ENCODE results near the gene CHKA. TPM values are rescaled to one million over a fixed set of nuclear protein-coding genes. Genes with fewer than 3 reads are reported as not detected.
A peak's percentile ranks its signal among the peaks of the same experiment; 100 is the strongest.

Gene CHKA
- total RNA-seq, 3 donors from 2014 or later: 44.1 to 74.4 (median 58.5) TPM

DNA sequence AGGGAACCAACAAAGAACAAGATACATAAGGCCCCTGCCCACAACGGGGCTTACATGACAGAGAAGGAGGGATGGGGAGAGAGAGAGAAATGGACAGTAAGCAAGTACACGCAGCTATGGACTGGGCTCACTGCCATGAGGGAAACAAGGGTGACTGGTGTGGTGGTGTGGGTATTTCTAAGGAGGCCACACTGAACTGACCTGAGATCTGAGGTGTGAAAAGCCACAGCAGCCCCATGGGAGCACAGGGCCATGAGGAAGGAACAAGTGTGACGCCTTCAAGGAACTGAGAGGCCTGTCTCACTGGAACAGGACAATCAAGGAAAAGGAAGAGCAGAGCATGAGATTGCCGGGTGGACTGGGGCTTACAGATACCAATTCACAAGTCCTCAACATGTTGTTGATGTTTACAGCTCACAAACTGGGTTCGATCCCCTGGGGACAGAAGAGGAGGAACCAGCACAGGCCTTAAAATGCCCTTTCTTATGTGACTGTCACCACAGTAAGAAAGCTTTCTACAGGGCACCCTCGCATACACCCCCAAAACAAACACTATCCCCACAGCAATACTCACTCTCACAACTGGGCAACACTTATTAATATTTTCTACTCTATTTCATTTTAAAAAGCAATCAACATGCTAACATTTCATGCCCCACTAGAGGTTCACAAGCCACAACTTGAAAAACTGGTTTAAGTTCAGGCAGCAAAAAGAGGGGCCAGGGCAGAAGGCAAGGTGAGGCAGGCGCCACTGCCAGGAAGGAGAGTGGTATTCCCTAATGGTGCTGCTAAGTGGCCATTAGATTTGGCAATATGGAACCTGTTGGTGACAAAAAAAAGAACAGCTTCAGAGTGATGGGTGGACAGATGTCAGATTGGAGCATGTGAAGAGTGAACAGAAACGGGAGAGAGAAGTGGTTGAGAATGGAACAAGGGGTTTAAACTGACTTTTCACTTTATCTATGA lies 43.3 kb downstream of the CHKA start:
- ATAC-seq (no peak), DNase-seq (no peak)
- Histone ChIP-seq H3K4me1 (ENCODE audit: low read depth) (no peaks in the 10 kb centered on the region), H3K4me3 (no peak overlapping the region), H3K36me3 (ENCODE audit: low read depth) (no peaks in the 10 kb centered on the region), H3K9me3 (no peaks in the 10 kb centered on the region)
- TF ChIP-seq, protein P1, sequence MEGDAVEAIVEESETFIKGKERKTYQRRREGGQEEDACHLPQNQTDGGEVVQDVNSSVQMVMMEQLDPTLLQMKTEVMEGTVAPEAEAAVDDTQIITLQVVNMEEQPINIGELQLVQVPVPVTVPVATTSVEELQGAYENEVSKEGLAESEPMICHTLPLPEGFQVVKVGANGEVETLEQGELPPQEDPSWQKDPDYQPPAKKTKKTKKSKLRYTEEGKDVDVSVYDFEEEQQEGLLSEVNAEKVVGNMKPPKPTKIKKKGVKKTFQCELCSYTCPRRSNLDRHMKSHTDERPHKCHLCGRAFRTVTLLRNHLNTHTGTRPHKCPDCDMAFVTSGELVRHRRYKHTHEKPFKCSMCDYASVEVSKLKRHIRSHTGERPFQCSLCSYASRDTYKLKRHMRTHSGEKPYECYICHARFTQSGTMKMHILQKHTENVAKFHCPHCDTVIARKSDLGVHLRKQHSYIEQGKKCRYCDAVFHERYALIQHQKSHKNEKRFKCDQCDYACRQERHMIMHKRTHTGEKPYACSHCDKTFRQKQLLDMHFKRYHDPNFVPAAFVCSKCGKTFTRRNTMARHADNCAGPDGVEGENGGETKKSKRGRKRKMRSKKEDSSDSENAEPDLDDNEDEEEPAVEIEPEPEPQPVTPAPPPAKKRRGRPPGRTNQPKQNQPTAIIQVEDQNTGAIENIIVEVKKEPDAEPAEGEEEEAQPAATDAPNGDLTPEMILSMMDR (IDR thresholded peaks at IDR 0.05): no peak
- intact Hi-C loops (cut with DNase I, micrococcal nuclease): no loop called here

DNA sequence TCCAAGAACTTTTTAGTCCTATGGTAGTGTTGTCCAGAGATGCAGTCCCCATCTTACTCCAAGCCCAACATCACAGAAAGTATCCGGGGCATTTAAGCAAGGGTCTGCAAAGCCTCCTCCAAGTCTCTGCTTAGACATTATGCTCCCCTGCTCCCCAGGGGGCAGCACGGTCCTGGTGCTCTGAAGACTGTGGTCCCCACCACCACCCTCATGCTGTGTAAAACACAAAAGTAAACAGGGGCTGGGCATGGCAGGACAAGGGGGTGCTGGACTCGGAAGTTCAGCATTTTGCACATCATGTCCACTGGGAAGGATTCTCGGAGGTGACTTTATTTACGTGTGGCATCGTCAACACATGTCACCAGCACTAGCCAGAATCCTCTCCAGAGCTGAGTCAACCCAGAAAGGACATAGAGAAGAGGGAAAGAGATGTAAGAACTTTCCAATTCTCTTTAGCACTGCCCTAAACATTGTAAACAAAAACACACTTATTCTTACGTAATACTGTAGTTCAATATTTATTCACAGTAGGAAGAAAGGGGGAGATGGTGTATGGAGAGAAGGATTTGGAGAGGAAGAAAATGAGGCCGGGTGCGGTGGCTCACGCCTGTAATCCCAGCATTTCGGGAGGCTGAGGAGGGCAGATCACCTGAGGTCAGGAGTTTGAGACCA lies 44.7 kb downstream of the CHKA start:
- TF ChIP-seq, protein P1 (IDR thresholded peaks at IDR 0.05): no peak
- ATAC-seq: peak; percentile 47
- no peaks in the 10 kb centered on the region for H3K36me3 ChIP-seq (ENCODE audit: low read depth)

DNA sequence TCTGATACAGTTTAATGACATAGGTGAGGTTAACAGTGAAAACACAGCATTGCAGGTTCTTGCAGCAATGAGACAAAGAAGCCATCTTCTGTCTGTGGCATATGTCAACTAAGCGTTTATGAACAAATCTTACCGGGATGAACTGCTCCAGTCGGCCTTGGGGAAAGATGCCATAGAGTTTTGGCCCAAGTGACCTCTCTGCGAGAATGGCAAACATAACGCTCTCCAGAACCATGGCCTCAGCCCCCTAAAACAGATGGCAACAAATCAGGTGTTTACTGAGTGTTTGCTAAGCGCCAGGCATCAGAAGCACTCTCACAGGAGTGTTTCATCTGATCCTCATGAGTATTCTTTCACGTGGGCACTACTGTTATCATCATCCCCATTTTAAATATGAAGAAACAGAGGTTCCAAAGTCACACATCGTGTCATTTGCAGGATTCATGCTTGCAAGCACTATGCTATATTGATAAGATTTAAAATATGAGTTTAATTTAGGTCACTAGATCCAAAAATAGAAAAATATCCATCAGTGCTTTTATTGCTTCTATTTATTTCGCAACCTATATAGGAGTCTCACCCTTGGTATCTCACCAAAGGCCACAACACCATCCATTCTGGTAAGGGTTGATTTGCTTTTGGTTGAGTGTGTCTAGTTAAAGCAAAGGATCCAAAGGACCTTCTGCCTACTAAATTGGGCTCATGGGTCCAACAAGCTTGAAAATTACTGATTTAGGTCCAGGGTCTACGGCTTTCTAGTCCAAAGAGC lies 46.4 kb downstream of the CHKA start:
- Histone ChIP-seq H3K4me1 (ENCODE audit: low read depth) (no peaks in the 10 kb centered on the region), H3K36me3 (ENCODE audit: low read depth) (no peaks in the 10 kb centered on the region), H3K9me3 (no peaks in the 10 kb centered on the region), H3K4me3 (no peak overlapping the region)
- no peak for DNase-seq
- intact Hi-C loops (cut with DNase I, micrococcal nuclease): no loop called here
- no peak for ATAC-seq
- TF ChIP-seq, protein P1 (IDR thresholded peaks at IDR 0.05): no peak

More for the DNA sequence above, 44.7 kb downstream of the CHKA start:
- DNase-seq: no peak
- Histone ChIP-seq H3K4me1 (ENCODE audit: low read depth) (no peaks in the 10 kb centered on the region), H3K4me3 (no peak overlapping the region), H3K9me3 (no peaks in the 10 kb centered on the region)
- intact Hi-C loops (cut with DNase I, micrococcal nuclease): no loop called here

DNA sequence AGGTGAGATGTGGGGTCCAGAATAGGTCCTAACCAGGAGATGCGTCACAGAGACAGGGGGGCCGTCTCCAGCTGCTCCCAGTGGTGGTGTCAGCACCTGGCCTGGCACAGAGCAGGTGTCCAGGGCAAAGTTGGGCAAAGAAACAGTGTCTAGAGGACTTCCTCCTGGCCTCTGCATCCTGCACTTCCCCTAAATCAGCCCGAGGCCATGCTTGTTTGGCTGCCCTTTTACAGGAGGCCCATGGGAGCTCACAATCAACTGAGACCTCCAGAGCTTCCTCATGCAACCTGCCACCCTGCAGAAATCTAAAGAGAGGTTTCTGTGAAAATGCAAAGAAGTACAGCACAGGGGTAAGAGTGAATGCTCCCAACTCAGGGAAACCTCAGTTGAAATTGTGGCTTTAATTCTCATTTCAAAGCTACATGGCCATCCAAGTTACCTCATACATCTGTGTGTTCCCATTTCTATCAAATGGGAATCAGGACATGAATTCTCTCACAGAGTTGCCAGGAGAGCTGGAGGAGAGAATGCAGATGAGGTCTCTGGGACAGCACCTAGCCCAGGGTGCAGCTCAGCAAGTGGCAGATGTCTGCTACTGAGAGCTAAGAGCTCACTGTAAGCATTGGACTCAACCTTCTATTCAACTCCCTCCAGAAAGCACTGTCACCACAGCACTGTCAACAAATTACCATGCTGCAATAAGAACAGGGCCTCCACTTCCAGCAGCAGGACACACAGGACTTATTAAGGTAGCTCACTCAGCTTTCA lies 49.7 kb downstream of the CHKA start:
- H3K36me3 ChIP-seq (ENCODE audit: low read depth): peaks cover 5% of the 10 kb centered on the region
- TF ChIP-seq, protein P1 (IDR thresholded peaks at IDR 0.05): no peak
- no peak for DNase-seq
- H3K4me1 ChIP-seq (ENCODE audit: low read depth): no peaks in the 10 kb centered on the region
- ATAC-seq: no peak
- intact Hi-C loops (cut with DNase I, micrococcal nuclease): no loop called here
- no peaks in the 10 kb centered on the region for H3K9me3 ChIP-seq
- no peak overlapping the region for H3K4me3 ChIP-seq

DNA sequence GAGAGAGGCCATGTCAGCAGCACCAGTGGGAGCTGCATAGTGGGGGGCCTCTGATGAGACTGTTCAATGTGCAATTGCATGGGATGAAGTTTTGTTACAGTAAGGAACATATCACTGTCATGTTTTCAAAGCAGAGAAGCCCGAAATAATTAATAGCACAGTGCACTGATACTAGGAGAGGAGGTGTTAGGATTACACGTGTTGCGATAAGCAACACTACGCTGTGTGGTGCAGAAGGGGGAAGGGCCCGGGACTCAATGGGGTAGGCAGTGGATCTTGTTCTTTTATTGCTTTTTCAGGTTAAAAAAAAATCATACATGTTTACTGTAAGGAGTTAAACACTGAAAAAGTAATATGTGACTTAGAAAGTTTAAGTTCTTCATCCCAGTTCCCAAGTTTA lies 53.2 kb downstream of the CHKA start:
- intact Hi-C loops (cut with DNase I, micrococcal nuclease): no loop called here
- H3K9me3 ChIP-seq: no peaks in the 10 kb centered on the region
- H3K4me1 ChIP-seq (ENCODE audit: low read depth): no peaks in the 10 kb centered on the region
- no peak for ATAC-seq
- peaks cover 5% of the 10 kb centered on the region for H3K36me3 ChIP-seq (ENCODE audit: low read depth)
- no peak for DNase-seq
- TF ChIP-seq, protein P1 (IDR thresholded peaks at IDR 0.05): no peak
- no peak overlapping the region for H3K4me3 ChIP-seq

All from mucosa of descending colon (tissue), 3 donors.